ENCODE data around the gene ADAM30.

DNA sequence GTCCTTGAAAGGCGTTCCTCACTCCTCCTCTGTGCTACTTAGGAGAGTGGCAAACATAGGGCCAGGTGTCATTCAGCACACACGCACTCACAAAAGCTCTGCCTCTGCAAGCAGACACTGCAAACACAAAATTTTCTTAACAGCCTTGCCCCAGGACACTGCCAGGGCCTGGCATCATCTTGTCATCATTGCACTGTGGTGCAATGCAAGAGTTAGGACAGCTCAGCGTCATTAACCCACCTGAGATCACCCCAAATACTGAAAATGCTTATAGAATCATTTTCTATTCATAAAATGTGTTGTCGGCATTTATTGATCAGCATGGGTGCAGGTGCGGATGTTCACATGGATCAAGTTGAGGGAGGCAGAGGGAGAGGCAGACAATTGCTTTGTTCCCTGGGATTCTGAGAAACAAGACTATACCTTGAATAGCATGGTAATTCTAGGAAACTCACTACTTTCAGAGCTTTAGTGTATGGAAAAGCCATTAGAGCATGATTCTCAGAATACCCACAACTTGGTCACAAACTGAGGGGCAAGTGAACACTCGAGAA lies 3.0 kb downstream of the ADAM30 start:
- TF ChIP-seq CTCF (conservative IDR thresholded peaks at IDR 0.05; ENCODE audit: low read length): no peak
- TF ChIP-seq EZH2phosphoT487 (IDR thresholded peaks at IDR 0.05; ENCODE audit: borderline replicate concordance, low read depth, low read length): no peak
